Tibial nerve (tissue), 4 donors: ENCODE results near the gene RASSF5.
"Not testable (repeated sequence)": the region's sequence is repeated elsewhere in the genome, so short reads cannot be mapped to it uniquely, and the experiment has no call there.

Experiments
- EP300 ChIP-seq, 2 donors: sonication (generic); formaldehyde crosslinking; IDR thresholded peaks; one replicate each; pipeline ENCODE4 v1.6.1; 2017; ENCODE audit warnings: antibody characterized with exemption in 2 of 2, mild to moderate bottlenecking in 1 of 2
- POLR2A ChIP-seq, 2 donors: fragments of 450-650 bp; IDR thresholded peaks; one replicate each; pipeline ENCODE4 v1.6.1; 2017; ENCODE audit warnings: antibody characterized with exemption in 2 of 2, mild to moderate bottlenecking in 2 of 2, moderate library complexity in 2 of 2
- TF ChIP-seq, protein P1 (sequence below), 5 experiments: fragments of 200-600 bp in 3 of 5; fragments of 450-650 bp in 2 of 5; sonication (generic) in 3 of 5; IDR thresholded peaks; one replicate each; pipeline ENCODE4 v1.5.1; 2016 to 2019; ENCODE audit warnings: antibody characterized with exemption in 5 of 5, mild to moderate bottlenecking in 3 of 5, moderate library complexity in 2 of 5

DNA sequence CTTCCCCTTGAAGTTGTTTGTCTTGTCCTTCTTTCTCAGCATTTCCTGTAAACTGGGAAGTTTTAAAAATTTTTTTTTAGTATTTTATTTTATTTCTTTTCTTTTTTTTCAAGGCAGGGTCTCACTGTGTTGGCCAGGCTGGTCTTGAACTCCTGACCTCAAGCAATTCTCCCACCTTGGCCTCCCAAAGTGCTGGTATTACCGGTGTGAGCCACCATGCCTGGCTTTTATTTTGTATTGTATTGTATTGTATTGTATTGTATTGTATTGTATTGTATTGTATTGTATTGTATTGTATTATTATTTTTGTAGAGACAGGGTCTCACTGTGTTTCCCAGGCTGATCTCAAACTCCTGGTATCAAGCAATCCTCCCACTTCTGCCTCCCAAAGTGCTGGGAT is 23.5 kb upstream of the RASSF5 start:
- not testable (repeated sequence) for TF ChIP-seq EP300, POLR2A (IDR thresholded peaks at IDR 0.05)
- TF ChIP-seq, protein P1, sequence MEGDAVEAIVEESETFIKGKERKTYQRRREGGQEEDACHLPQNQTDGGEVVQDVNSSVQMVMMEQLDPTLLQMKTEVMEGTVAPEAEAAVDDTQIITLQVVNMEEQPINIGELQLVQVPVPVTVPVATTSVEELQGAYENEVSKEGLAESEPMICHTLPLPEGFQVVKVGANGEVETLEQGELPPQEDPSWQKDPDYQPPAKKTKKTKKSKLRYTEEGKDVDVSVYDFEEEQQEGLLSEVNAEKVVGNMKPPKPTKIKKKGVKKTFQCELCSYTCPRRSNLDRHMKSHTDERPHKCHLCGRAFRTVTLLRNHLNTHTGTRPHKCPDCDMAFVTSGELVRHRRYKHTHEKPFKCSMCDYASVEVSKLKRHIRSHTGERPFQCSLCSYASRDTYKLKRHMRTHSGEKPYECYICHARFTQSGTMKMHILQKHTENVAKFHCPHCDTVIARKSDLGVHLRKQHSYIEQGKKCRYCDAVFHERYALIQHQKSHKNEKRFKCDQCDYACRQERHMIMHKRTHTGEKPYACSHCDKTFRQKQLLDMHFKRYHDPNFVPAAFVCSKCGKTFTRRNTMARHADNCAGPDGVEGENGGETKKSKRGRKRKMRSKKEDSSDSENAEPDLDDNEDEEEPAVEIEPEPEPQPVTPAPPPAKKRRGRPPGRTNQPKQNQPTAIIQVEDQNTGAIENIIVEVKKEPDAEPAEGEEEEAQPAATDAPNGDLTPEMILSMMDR (IDR thresholded peaks at IDR 0.05) = not testable (repeated sequence)
